Occipital lobe (tissue), 3 donors: Measurements from ENCODE around the gene PHF3. TPM values are rescaled to one million over a fixed set of nuclear protein-coding genes. Genes with fewer than 3 reads are reported as not detected.

Source experiments
- DNase-seq: peaks from one replicate; lab custom pipeline; 2025; lab: John Stamatoyannopoulos, UW
- small RNA-seq: library from RNA; depleted of rRNA; stranded (forward); fragments of <200 nt; gene quantifications from one replicate; pipeline ENCODE3, GENCODE V24; 2014
- total RNA-seq: library from RNA; depleted of rRNA; stranded (reverse); fragments of >200 nt; gene quantifications from one replicate; pipeline ENCODE4 v1.2.3, GENCODE V29; 2014

PHF3 gene
- total RNA-seq, 1 donor from 2014 or later = 117 TPM

GRCh38 chr6:63764318-63764916, 128.8 kb downstream of the PHF3 start:
- no peak for DNase-seq

Small RNA genes lying within 50 kb of the gene (small RNA-seq; reads per million reads assigned to genes)
- gene AL513043.1 = not detected

Other genes starting within 250 kb of the PHF3 start
- gene PTP4A1, start 63.3 kb upstream of the PHF3 start, total RNA-seq = 83.0 TPM